HG03520 (cell line): ENCODE results near the gene MAGI2.

Experiments used
- ATAC-seq: cut with Tn5 transposase; IDR thresholded peaks from one replicate; pipeline ENCODE4 v1.9.1; 2021; ENCODE audit warnings: mild to moderate bottlenecking, moderate library complexity; ENCODE audit not compliant: unreplicated experiment

MAGI2 gene

DNA sequence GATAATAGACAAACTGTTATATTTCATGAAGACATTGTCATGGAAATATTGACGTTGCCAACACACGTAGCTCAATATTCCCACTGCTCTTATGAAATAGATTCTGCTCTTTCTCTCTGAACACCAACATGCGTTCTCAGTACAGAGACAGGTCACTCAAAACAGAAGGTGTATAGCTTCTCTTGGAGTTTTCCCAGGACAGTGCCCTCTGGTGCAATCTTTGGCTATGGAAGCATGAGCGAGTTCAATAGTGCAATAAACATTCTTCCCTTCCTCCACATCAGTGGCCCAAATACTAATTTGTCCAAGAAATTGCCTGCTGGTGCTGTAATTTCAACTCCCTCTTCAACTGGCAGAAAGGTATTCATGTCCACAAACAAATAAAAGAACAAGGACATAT, 145.3 kb downstream of the MAGI2 start:
- no peak for ATAC-seq

DNA sequence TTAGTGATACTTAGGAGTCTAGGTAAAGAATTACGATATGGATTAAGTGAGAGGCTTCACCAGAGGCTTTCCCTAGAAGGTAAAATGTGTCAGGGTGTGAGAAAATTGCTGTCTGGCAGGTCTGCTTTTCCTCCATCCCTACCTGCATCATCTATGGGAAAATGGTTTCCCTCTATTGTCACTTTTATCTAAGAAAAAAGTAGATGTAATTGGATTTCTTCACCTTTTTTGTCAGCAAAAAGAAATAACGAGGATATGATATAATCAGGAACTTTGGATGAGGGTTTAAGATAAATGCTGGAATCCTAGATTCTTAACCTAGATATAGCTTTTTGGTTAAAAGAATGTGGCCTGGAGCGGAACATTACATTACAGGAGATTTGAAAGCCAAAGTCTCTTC, 146.1 kb downstream of the MAGI2 start:
- no peak for ATAC-seq

DNA sequence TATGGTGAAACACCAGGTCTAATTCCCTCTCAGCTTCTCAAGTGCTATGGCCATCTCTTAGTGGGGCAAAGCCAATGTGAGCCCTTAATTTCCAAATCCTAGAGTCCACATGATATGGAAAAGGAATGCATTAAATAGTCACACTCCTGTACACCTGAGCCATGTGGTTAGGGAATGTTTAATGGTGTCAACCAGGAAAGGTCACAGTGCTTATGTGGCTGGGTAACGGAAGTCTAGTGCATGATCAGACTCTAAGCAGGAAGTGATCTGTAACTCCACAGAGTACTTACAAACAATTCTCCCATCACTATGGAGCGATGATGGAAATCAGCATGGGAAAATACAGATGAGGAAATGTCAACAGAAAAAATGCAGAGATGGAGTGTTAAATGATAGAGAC, 148.8 kb downstream of the MAGI2 start:
- no peak for ATAC-seq

DNA sequence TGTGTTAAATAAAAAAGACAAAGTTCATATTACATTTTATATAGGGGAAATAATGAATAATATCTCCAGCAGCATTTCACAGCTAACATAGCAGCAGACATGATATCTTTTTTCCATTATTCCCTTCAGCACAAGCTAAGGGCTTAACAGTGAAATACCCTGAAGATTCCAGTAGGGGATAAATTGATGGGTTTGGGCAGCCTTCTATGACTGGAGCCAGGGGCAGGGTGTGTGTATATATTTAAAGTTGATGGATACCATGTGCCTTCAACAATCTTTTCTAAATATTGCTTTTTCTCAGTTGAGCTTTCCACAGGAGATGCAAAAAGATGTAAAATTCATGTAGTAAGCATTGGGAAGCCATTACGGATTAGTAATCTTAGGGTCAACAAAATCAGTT, 151.2 kb downstream of the MAGI2 start:
- ATAC-seq = no peak

DNA sequence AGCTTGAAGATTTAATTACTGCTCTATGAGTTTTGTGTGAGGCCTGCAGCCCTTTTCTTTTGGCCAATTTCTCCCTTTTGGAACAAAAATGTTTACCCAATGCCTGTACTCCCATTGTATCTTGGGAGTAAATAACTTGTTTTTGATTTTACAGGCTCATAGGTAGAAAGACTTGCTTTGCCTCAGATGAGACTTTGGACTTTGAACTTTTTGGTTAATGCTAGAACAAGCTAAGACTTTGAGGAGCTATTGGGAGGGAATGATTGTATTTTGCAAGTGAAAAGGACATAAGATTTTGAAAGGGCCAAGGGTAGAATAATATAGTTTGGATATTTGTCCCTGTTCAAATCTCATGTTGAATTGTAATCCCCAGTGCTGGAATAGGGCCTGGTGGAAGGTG, 152.0 kb downstream of the MAGI2 start:
- no peak for ATAC-seq

DNA sequence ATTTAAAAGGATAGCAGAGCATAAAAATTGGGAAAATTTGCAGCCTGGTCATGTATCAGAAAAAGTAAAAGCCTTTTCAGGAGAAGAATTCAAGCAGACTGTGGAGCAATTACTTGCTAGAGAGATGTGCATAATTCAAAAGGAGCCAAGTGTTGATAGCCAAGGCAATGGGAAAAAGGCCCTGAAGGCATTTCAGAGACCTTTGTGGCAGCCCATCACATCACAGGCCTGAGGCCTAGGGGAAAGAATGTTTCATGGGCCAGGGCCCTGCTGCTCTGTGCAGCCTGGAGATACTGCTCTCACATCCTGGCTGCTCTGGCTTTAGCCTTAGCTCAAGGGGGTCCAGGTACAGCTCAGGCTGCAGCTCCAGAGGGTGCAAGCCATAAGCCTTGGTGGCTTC, 152.9 kb downstream of the MAGI2 start:
- ATAC-seq = no peak

DNA sequence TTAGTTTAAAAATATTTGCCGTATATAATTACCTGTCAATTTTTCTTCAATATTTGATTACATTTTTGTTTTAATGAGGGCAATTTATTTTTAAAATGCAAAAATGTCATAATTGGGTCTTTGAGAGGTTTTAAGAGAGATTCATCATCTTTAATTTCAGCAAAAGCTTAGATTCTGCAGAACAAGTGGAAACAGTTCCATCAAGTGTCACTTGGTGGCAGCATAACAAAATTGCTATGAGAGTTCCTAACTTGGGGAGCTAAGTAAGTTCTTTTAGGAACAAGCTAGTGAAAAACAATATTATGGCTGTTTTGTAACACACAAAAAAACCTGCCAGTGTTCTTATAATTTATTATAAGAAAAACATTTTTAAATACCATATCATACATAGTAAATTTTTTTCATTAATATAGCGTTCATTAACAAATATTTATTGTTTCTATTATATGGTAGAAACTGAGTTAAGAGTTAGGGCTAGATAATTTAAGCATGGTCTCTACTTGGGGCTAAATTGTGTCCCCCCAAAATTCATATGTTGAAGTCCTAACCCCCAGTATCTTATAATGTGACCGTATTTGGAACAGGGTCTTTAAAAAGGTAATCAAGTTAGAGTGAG, 155.2 kb downstream of the MAGI2 start:
- no peak for ATAC-seq

DNA sequence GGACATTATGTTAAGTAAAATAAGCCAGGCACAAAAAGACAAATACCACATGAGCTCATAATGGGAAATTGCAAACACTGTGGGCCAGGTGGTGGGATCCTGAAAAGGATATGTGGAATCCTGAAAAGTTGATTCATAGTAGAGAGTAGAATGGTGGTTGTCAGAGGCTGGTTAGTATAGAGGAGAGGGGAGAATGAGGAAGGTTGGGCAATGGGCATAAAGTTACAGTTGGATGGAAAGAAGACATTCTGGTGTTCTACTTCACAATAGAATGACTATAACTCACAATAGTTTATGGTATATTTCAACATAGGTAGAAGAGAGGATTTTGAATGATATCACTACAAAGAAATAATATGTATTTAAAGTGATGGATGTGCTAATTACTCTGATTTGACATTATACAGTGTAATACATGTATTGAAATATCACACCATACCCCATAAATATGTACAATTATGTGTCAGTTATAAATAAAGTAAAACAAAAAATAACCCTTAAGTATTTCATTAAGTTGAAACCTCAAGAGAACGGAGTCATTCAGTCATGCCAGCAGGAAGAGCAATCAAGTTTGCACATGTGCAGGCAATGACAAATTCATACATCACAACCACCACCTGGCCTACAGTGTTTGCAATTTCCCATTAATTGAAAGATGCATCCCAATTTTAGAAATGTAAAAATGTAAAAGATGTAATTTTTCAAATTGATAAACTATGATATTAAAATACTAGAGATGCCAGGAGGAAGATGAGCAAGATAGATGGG, 156.7 kb downstream of the MAGI2 start:
- no peak for ATAC-seq

DNA sequence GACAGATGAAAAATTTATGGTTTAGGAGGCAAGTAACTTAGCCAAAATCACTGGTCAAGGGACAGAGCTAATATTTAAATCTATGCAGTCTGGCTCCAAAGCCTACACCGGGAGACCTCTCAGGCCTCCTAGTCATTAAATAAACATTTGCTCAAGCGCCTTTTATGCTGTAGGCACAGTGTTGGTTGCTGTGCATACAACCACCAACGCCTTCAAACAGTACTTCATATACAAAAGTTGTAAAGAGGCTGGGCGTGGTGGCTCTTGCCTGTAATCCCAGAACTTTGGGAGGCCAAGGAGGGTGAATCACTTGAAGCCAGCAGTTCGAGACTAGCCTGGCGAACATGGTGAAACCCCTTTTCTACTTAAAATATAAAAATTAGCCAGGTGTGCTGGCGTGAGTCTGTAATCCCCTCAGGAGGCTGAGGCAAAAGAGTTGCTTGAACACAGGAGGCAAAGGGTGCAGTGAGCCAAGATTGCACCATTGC, 159.8 kb downstream of the MAGI2 start:
- ATAC-seq = no peak

DNA sequence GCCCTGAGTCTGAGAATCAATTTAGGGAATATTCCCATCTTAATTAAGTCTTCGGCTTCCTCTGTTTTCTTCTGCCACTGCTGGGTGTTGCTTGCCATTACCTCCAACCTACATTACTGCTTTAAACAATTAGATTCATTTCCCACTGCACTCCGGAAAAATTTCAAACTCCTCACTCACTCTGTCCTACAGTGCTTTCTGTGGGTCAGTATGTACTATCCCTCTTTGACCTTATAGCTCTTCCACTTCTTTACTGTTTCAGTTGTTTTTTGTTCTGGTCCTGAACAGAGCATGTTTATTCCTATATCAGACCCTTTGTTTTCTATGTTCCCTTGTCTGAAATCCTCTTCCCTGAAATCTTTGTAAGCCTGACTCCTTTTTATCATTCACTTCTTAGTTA, 160.6 kb downstream of the MAGI2 start:
- no peak for ATAC-seq

DNA sequence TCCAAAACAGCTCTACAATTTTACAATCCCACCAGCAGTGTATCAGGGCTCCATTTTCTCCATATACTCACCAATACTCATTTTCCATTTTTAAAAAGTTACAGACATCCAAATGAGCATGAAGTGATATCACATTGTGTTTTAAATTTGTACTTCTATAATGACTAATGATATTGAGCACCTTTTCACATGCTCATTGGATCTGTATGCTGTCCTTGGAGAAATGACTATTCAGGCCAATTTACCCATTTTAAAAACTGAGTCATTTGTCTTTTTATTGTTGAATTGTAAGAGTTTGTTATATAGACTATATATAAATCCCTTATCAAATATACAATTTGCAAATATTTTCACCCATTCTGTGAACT, 162.0 kb downstream of the MAGI2 start:
- ATAC-seq = no peak

DNA sequence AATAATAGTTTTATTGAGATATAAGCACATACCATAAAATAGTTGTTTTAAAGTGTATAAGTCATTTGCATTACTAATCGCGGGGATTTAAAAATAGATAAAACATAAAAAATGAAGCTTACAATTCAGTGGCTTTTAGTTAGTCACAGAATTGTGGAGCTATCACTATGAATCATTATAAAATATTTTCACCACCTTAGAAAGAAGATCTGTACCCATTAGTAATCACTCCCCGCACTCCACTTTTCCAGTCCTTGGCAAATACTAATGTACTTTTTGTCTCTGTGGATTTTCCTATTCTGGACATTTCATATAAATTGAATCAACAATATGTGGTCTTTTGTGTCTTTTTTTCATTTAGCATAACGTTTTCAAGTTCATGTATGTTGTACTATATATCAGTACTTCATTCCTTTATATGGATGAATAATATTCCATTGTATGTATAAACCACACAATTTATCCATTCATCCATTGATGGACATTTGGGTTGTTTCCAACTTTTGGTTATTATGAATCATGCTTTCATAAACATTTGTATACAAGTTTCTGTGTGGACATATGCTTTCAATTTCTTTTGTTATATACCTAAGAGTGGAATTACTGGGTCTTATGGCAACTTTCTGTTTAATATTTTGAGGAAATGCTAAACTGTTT, 162.5 kb downstream of the MAGI2 start:
- no peak for ATAC-seq

DNA sequence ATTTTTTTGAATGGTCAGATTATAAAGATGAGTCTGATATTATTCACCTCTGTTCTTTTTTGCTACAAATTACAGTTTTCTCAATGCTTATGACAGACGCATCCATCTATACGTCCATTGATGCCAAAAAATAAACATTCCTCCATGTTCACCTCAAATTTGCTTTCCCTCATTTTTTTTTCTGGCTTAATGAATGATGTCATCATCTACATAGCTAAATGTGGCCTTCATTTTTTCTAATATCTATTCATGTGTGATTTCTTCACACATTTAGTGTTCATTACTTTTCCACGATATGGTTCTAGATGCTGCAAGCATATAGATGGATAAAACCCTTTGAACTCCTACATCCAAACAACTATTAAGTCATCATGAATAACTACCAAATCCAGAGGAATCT, 163.1 kb downstream of the MAGI2 start:
- no peak for ATAC-seq

DNA sequence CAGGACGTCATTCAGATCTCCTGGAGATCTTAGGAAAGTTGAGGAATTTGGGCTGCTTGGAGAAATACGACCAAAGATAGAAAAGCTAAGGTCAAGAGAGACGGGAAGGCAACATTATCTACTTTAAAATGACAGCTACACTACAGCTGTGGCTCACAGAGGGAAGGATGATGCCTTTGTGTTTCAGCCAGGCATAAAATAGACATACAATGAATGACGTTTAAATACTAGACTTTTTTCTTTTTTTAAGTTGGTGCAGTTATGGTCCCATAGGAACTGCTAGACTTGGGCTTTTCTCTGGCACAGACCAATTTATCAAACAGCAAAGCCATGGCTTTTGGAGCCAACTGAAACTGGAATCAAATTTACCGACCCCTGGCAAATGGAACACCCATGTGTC, 164.8 kb downstream of the MAGI2 start:
- ATAC-seq = no peak

DNA sequence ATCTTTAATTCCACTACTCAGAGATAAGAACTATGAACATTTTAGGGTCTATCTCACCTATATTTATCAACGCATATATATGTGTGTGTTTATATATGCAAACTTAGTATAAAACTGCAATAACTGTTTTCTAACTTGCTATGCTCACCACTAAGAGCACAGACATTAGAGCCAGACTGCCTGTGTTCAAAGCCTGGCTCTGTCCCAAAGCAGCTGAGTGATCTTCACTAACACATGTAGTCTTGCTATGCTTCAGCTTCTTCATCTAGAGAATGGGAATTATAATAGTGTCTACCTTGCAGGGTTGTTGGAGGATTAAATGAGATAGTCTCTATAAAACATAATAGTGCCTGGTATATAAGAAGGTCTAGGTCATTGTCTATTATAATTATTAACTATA, 165.5 kb downstream of the MAGI2 start:
- no peak for ATAC-seq

DNA sequence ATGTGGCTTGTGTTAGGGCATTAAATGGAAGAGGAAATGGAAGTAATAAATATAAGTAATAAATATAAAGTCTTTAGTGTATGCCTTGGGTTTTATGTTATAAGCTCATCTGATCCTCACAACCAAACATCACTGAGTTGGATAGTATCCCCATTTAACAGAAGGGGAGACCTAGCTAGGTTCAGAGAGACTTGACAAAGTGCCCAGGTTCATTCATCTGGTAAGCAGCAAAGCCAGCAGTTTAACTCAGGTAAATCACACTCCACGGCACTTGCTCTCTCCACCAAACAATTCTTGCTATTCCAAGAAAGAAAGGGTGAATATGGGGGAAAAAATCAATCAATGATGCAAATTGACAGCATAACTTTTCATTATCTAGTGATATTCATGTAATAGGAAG, 167.3 kb downstream of the MAGI2 start:
- no peak for ATAC-seq

DNA sequence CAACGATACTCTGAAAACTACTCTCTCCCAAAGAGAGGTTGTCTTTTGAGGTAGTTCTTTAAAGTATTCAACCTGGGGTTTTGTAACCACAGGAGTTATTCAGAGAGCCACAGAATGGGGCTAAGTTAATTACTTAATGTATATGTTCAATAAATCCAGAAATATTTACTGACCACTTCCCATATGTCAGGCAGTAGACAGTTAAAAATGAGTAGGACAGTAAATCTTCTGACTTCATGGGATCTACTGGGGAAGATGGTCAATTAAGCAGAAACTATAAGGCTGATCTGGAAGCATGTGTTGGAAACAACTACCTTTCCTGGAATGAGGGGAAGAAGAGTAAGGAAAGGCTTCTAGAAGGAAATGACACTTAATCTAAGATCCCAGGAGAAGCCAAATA, 167.7 kb downstream of the MAGI2 start:
- no peak for ATAC-seq

DNA sequence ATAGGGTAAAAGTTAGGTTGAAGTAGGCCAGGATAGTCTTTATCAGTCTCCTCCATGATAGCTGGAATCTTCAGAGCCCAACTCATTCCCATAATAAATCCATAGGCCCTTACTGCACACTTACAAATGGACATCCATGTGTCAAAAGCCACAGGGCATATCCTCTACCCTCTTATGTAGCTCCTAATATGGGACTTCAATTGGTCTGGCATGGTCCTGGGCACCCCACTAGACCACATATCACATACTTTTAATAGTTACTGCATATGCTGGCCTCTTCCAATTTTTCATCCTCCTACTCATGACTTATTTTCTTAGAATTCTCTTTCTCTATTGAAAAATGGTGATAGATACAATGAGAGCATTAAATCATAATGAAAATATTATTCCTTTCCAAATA, 169.3 kb downstream of the MAGI2 start:
- no peak for ATAC-seq

DNA sequence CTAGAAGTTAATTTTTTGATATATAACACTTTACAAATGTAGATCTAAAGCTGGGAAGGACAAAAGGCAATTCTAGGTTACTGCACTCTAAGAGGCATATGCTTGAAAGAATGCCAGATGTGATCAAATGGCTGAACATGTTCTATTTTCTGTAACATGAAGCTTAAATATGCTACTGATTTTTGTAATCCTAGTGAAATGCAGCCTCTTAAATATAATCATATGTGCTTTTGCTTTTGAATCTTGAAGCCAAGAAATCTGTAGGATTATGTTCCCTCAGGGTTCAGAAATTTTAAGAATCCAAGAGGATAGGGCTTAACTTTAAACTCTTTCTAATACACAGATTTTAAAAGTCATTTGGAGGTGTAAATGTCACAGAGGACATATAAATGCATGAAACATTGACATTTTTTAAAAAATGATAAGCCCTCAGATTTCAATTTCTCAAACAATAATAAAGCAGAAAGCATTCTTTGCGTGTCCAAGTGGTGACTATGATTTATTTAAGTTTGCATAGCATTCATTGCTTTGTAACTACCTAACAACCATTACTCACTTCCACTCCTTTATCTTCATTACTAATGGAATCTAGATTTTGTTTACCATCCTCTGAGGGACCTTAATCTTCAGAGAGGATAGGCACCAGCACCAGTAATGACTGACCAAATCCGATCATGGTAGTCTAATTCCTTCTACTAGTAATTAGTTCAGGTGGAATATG, 170.4 kb downstream of the MAGI2 start:
- ATAC-seq = no peak

DNA sequence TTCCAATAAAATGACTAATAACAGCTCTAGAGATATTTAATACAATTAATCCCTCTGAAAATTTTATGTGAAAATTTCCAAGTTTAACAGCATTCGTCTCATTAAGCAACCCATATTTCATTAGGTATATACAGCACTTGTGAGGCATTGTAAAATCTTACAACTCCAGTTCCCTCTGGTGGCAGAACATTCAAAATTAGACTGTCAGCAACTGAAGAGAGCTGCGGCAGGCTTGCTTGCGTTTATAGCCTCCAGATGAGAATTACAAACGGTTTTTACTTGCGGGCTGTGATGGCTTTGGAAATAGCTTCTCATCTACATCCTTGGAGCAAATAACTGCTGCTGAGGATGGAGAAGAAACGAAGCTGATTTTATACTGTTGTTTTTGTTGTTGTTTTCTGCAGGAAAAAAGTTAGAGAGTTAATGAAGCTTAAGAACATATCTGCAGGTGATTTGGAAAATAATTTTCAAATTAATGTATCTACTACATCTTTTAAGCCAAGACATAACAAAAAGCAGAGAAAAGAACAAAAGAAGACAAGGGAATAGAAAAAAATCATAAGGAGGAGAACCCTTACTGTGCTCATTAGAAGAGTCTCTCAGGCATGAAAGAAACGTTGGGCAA, 171.3 kb downstream of the MAGI2 start:
- ATAC-seq = no peak

DNA sequence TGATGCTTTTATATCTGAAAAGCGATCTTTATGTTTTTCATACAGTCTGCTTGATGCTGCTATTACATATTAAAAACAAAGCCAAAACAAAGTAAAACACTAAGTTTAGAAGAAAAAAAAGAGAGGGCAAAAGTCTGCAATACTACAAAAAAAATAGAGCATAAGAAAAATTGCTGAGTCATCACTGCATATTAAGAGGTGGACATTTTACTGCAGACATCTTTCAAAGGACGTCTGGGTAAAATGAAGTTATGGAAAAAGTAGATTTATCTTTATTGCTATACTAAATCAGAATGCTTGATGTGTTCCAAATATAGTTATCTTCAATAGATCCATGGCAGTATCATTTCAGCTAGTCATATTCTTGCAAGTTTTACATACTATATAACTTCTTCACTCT, 172.0 kb downstream of the MAGI2 start:
- ATAC-seq = no peak
